Activated naive CD8-positive, alpha-beta T cell treated with anti-CD3 and anti-CD28 coated beads, Interleukin-2, amount 10 ng/mL, durations not matched to agents 7 days and 5 days (primary cell): Measurements from ENCODE around the gene LRSAM1. TPM values are rescaled to one million over a fixed set of nuclear protein-coding genes. Genes with fewer than 3 reads are reported as not detected.
"Not testable (repeated sequence)": the region's sequence is repeated elsewhere in the genome, so short reads cannot be mapped to it uniquely, and the experiment has no call there.

Source experiments
- ATAC-seq: fragments of 150-1000 bp; cut with Tn5 transposase; one replicate; pipeline ENCODE4 v1.10.0; 2021; ENCODE audit warnings: low read depth, moderate library complexity
- POLR2A ChIA-PET: fragments of 350-600 bp; sonication (Branson Sonifier 250); formaldehyde crosslinking; loops from one replicate; lab custom pipeline; 2021; ENCODE audit warnings: antibody characterized with exemption; lab: Charles Lee
- DNase-seq: peaks from one replicate; pipeline ENCODE4 v3.0.0; 2021
- H3K27ac Mint-ChIP-seq: one replicate; pipeline ENCODE4 v1.8.0; 2022; ENCODE audit warnings: mild to moderate bottlenecking, mixed read lengths
- H3K27me3 Mint-ChIP-seq: one replicate; pipeline ENCODE4 v1.8.0; 2022; ENCODE audit warnings: mild to moderate bottlenecking, moderate library complexity, mixed read lengths
- H3K36me3 Mint-ChIP-seq: one replicate; pipeline ENCODE4 v1.8.0; 2021; ENCODE audit warnings: mild to moderate bottlenecking, mixed read lengths
- H3K4me1 Mint-ChIP-seq: one replicate; pipeline ENCODE4 v1.8.0; 2021; ENCODE audit warnings: mixed read lengths
- H3K4me3 Mint-ChIP-seq: one replicate; pipeline ENCODE4 v1.8.0; 2022; ENCODE audit warnings: mild to moderate bottlenecking, moderate library complexity, mixed read lengths
- H3K9me3 Mint-ChIP-seq: one replicate; pipeline ENCODE4 v1.8.0; 2021; ENCODE audit warnings: mixed read lengths
- total RNA-seq, 2 experiments: library from RNA; stranded (reverse); gene quantifications; one replicate each; pipeline ENCODE4 v1.2.3, GENCODE V29; 2021

The LRSAM1 gene
- total RNA-seq, 2 experiments from 2014 or later, result 22.4 to 25.5 TPM

DNA sequence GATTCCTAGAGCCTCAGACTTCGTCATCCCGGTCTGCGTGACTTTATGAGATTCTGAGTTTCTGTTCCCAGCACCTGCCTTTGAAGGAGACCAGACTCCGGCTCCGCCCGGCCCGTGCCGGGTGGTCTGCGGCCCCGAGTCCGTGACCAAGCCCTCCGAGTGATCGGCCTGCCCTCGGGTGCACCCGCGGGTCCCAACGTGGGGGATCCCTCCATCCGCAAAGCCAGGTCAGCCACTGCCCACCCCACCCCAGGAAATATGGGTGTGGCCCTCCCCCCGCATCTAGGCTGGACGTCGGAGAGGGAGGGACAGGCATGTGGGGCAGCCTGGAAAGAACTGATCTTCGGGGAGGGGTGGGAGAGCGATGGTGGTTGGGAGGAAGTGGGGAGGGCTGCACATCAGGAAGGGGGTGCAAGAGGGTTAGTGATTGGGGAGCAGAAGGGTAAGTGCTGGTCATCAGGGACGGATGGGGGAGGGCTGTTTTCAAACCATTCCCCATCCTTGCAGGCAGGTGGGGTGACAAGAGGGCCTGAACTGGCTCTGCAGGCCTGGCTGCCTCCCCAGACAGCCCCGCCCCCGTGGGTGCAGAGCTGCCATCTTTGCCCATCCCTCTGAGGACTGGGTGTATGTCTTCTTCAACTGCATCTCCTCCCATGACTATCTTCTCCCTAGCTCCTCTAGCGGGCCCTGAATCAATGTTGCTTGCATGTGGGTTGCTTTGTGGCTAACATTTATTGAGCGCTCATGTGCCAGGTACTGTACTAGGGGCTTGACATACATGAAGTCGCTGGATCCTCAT, 747 bp downstream of the LRSAM1 start:
- Mint-ChIP-seq H3K4me3 (peak overlapping the region; percentile 89), H3K4me1 (peaks cover 34% of the 10 kb centered on the region), H3K27ac (peak overlapping the region; percentile 96), H3K36me3 (peaks cover 41% of the 10 kb centered on the region), H3K9me3 (peaks cover 4% of the 10 kb centered on the region), H3K27me3 (no peaks in the 10 kb centered on the region)
- POLR2A ChIA-PET, result interaction anchor here (0.6 to 4.2 kb wide), 20 partner anchors 9 to 333 kb away, joined by 3 to 53 read pairs (median 6); partner anchors contain the start of genes CDK9, PTRH1, SLC2A8 and TOR2A
- DNase-seq (peak; percentile 67), ATAC-seq (peak; percentile 24)

DNA sequence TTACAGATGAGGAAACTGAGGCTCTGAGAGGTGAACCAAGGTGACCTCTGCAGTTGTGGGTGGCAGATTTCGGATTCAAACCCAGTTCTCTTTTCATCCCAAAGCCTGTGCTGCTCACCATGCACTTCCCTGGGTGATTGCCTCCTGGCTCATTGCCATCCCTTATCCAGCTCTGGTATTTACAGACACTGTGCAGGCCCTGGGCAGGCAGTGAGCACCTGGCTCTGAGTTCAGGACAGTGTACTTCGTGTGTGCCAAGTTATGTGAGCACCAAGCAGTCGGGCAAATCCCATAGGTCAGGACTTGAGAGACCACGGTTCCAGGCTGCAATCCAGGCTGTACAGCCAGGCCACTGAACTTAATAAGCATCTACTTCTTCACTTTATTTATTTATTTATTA, 1.4 kb downstream of the LRSAM1 start:
- POLR2A ChIA-PET, result interaction anchor here (0.6 to 4.2 kb wide), 4 partner anchors 17 to 227 kb away, joined by 4 to 32 read pairs (median 14); partner anchors contain the start of genes SLC2A8 and ZNF79
- DNase-seq (no peak), ATAC-seq (no peak)
- peaks cover 39% of the 10 kb centered on the region for H3K36me3 Mint-ChIP-seq
- H3K9me3 Mint-ChIP-seq, result peaks cover 3% of the 10 kb centered on the region
- no peaks in the 10 kb centered on the region for H3K27me3 Mint-ChIP-seq
- peak overlapping the region; percentile 89 for H3K4me3 Mint-ChIP-seq
- no peak overlapping the region for H3K27ac Mint-ChIP-seq
- H3K4me1 Mint-ChIP-seq, result peaks cover 31% of the 10 kb centered on the region

DNA sequence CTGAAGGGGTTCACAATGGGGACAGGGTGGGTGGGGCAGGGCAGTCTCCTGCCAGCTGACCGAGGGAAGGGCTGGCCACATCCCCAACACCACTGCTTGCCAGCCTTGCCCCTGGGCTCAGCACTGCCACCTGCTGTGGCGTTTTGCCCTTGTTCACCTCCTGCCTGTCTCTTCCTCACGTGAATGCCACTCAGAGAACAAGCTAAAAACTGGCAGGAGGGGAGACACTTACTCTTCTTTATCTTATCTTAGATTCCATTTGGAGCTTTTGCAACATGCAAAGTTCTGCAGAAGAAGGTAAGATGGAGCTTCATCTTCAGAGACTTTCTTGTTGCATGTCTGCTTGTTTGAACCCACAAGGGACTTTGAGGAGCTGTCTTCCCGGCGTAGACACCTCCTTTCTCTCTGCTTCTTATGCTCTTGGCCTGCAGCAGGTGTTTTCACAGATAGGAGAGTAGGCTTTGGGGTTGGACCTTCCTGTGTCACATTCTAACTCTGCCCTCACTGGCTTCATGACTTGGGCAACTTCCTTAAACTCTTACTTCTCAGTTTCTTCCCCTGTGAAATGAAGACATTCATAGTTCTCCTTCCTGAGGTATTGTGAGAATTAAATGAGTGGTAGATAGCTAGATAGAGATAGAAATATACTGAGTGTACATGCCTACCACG, 4.1 kb downstream of the LRSAM1 start:
- no peak for ATAC-seq
- Mint-ChIP-seq H3K9me3 (no peaks in the 10 kb centered on the region), H3K4me3 (no peak overlapping the region), H3K4me1 (peaks cover 7% of the 10 kb centered on the region), H3K27me3 (no peaks in the 10 kb centered on the region), H3K27ac (no peak overlapping the region), H3K36me3 (peaks cover 14% of the 10 kb centered on the region)
- POLR2A ChIA-PET, result interaction anchor here (0.6 to 1.1 kb wide), 2 partner anchors 32 to 134 kb away, joined by 3 read pairs; no protein-coding TSS in a partner anchor
- no peak for DNase-seq

DNA sequence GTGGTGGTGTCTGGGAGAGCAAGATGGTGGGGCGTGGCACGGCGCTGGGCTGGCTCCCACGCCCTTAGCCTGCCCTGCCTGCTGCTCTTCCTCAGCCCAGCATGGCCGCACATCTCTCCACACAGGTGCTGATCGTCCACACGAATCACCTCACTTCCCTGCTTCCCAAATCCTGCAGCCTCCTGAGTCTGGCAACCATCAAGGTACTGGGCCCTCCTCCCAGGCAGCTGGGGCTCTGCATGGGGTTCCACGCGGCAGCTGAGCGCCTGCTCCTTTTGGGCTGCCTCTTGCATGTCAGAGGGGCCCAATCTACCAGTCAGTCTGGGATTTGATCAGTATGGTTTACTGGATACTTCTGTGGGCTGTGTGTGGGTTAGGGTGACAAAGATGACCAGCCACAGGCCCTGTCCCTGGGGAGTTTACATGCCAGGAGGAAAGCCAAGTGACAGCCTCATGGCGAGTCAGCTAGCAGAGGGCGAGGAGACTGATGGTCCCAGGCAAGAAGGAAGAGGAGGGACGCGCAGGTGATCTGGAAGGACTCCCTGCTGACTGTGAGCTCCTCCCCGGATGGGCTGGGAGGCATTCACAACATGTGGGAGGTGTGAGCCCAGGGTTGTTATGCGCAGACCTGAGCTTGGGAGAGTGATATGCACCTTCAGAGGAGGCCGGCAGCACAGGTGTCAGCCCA, 6.0 kb downstream of the LRSAM1 start:
- Mint-ChIP-seq H3K27me3 (no peaks in the 10 kb centered on the region), H3K27ac (no peak overlapping the region), H3K36me3 (peaks cover 9% of the 10 kb centered on the region), H3K9me3 (no peaks in the 10 kb centered on the region), H3K4me3 (no peak overlapping the region), H3K4me1 (peaks cover 5% of the 10 kb centered on the region)
- POLR2A ChIA-PET, result no interaction called here
- ATAC-seq, result no peak
- DNase-seq, result no peak

DNA sequence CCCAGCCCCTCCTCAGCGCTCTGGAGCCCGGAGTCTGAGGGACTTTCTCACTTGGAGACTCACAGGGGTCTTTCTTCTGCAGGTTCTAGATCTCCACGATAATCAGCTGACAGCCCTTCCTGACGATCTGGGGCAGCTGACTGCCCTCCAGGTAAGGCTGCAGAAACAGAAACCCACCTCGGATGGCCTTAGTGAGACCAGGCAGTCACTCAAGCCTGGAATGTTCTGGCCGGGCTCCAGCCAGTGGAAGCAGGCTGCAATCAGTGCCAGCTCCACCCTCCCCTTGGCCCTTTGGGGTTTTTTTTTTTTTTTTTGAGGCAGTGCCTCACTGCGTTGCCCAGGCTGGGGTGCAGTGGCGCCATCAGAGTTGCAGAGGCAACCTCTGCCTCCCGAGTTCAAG, 7.6 kb downstream of the LRSAM1 start:
- no peak for ATAC-seq
- peaks cover 6% of the 10 kb centered on the region for H3K4me1 Mint-ChIP-seq

DNA sequence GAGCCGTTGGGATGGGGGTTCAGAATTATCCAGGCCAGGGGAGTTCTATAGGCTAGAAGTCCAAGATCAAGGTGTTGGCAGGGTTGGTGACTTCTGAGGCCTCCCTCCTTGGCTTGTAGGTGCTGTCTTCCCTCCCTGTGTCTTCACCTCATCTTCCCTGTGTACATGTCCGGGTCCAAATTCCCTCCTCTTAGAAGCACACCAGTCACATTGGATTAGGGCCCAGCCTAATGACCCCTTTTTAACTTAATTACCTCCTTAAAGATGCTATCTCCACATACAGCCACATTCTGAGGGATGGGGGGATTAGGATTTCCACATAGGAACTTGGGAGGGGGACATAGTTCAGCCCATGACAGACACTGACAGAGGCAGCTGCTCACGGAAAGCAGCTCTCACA, 12.1 kb downstream of the LRSAM1 start:
- H3K27ac Mint-ChIP-seq, result no peak overlapping the region
- peaks cover 1% of the 10 kb centered on the region for H3K4me1 Mint-ChIP-seq
- H3K4me3 Mint-ChIP-seq, result no peak overlapping the region
- H3K36me3 Mint-ChIP-seq, result peaks cover 18% of the 10 kb centered on the region
- ATAC-seq (no peak), DNase-seq (no peak)
- H3K27me3 Mint-ChIP-seq, result no peaks in the 10 kb centered on the region
- POLR2A ChIA-PET, result no interaction called here
- no peaks in the 10 kb centered on the region for H3K9me3 Mint-ChIP-seq

More for the DNA sequence above, 7.6 kb downstream of the LRSAM1 start:
- H3K36me3 Mint-ChIP-seq, result peaks cover 16% of the 10 kb centered on the region
- no peak overlapping the region for H3K27ac Mint-ChIP-seq
- POLR2A ChIA-PET, result interaction anchor here (0.6 to 0.7 kb wide), 2 partner anchors 52 to 518 kb away, joined by 3 to 4 read pairs; no protein-coding TSS in a partner anchor
- DNase-seq, result no peak
- no peaks in the 10 kb centered on the region for H3K27me3 Mint-ChIP-seq
- H3K4me3 Mint-ChIP-seq, result no peak overlapping the region
- H3K9me3 Mint-ChIP-seq, result no peaks in the 10 kb centered on the region

DNA sequence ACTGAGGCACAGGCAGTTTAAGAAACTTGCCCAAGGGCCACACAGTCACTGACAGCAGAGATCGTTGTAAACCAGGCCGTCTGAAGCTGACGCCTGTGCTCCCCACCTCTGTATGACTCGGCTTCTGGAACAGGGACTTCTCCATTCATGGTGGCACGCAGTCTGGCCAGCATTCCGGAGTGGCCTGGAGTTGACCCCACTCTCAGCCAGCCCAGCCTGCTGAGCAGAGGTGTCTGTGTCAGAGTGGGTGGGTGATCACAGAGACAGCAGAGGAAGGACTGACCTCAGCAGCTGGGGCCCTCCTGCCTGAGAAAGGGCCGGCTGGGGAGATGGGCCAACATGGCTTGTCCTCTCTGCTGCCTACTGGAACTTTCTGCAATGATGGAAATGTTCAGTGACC, 12.6 kb downstream of the LRSAM1 start:
- Mint-ChIP-seq H3K27ac (no peak overlapping the region), H3K27me3 (no peaks in the 10 kb centered on the region), H3K36me3 (peaks cover 18% of the 10 kb centered on the region), H3K4me3 (no peak overlapping the region), H3K4me1 (peaks cover 1% of the 10 kb centered on the region), H3K9me3 (no peaks in the 10 kb centered on the region)
- DNase-seq, result no peak
- ATAC-seq, result no peak
- POLR2A ChIA-PET, result interaction anchor here (1.2 kb wide), 1 partner anchor 13 kb away, joined by 3 read pairs; the partner anchor contains the start of genes LRSAM1 and RPL12

DNA sequence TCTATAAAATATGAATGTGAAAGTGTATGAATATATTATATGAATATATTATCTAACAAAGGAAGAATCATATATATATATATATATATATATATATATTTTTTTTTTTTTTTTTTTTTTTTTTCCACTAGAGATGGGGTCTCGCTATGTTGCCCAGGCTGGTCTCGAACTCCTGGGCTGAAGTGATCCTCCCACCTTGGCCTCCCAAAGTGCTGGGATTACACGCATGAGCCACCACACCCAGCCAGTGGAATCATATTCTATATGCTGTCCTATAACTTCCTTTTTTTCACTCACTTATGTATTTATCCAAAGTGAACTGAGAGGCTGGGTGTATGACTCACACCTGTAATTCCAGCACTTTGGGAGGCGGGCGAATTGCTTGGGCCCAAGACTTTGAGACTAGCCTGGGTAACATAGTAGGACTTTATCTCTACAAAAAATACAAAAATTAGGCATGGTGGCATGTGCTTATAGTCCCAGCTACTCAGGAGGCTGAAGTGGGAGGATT, 15.2 kb downstream of the LRSAM1 start:
- H3K9me3 Mint-ChIP-seq, H3K4me1 Mint-ChIP-seq, H3K4me3 Mint-ChIP-seq, POLR2A ChIA-PET, ATAC-seq, H3K27me3 Mint-ChIP-seq, H3K27ac Mint-ChIP-seq, DNase-seq: not testable (repeated sequence)
- peaks cover 20% of the 10 kb centered on the region for H3K36me3 Mint-ChIP-seq

DNA sequence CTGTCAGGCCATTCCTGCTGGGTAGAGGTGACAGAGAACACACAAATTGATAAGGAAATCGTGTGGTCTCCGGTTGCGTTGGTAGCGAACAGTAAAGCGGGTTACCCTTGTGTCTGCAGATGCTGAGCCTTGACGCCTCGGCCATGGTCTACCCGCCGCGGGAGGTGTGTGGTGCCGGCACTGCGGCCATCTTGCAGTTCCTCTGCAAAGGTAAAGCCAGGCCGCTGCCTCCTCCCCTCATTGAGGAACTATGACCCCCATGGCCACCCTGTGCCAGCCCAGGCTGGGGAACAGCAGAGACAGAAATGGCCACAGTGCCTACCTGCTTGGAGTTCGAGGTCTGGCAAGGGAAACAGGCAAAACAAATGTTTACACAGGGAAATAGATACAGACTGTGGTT, 16.3 kb downstream of the LRSAM1 start:
- Mint-ChIP-seq H3K9me3 (no peaks in the 10 kb centered on the region), H3K27ac (no peak overlapping the region), H3K27me3 (no peaks in the 10 kb centered on the region), H3K4me1 (no peaks in the 10 kb centered on the region), H3K4me3 (no peak overlapping the region), H3K36me3 (peaks cover 17% of the 10 kb centered on the region)
- no peak for ATAC-seq
- no peak for DNase-seq
- POLR2A ChIA-PET, result no interaction called here

DNA sequence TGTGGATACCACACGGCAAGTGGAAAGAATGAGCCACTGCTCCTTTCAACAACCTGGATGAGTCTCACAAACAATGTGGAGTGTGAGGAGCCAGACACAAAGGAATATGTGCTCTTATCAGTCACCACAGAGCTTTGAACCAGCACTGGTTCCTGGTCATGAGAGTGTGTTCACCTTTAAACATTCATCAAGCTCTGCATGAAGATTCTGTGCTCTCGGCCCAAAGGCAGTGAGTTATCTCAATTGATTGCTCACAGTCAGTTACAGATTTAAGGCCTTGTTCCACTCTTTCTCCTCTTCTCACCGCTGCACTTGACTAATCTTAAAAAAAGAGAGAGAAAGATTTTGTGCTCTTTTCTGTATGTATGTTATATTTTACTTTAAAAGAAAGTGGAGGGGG, 19.4 kb downstream of the LRSAM1 start:
- DNase-seq (no peak), ATAC-seq (no peak)
- POLR2A ChIA-PET, result no interaction called here
- H3K9me3 Mint-ChIP-seq, result no peaks in the 10 kb centered on the region
- peaks cover 1% of the 10 kb centered on the region for H3K4me1 Mint-ChIP-seq
- no peaks in the 10 kb centered on the region for H3K27me3 Mint-ChIP-seq
- H3K4me3 Mint-ChIP-seq, result no peak overlapping the region
- no peak overlapping the region for H3K27ac Mint-ChIP-seq
- peaks cover 13% of the 10 kb centered on the region for H3K36me3 Mint-ChIP-seq

DNA sequence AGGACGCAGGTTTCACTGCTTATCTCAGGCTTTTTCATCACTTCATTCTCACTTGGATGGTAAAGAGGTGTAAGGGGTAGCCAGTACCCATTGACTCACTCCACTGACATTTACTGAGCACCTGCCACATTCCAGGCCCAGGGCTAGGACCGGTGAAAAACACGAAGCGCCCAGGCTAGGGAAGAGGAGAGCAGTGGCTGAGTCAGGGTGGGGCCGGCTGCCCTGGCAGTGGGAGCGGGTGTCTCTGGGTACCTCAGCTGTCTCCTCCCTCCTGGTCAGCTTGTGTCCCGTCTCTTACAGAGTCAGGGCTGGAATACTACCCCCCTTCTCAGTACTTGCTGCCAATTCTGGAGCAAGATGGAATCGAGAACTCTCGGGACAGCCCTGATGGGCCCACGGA, 22.2 kb downstream of the LRSAM1 start:
- no peak for DNase-seq
- POLR2A ChIA-PET, result interaction anchor here (0.7 kb wide), 1 partner anchor 17 kb away, joined by 3 read pairs; no protein-coding TSS in a partner anchor
- no peak overlapping the region for H3K4me3 Mint-ChIP-seq
- no peaks in the 10 kb centered on the region for H3K27me3 Mint-ChIP-seq
- peaks cover 8% of the 10 kb centered on the region for H3K36me3 Mint-ChIP-seq
- no peaks in the 10 kb centered on the region for H3K9me3 Mint-ChIP-seq
- no peak for ATAC-seq
- no peak overlapping the region for H3K27ac Mint-ChIP-seq
- H3K4me1 Mint-ChIP-seq, result peaks cover 1% of the 10 kb centered on the region

DNA sequence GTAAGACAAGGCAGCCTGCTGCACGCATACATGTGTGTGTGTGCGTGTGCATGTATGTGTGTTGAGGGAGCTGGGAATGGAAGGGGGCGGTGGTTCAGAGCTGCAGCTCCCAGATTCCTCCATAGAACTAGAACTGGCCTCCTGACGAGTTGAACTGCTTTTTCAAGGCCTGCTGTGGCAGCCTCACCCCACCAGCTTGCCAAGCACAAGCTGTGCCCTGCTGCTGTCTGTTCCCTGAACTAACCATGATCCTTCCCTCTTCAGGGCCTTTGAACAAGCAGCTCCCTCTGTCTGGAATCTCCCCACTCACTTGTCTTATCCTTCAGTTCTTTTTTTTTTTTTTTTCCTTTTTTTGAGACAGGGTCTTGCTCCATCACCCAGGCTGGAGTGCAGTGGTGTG, 22.6 kb downstream of the LRSAM1 start:
- POLR2A ChIA-PET, result interaction anchor here (0.7 kb wide), 2 partner anchors 17 to 619 kb away, joined by 3 to 5 read pairs; no protein-coding TSS in a partner anchor
- DNase-seq (no peak), ATAC-seq (no peak)
- Mint-ChIP-seq H3K4me1 (peaks cover 1% of the 10 kb centered on the region), H3K27ac (peak overlapping the region; percentile 28), H3K9me3 (no peaks in the 10 kb centered on the region), H3K36me3 (peaks cover 8% of the 10 kb centered on the region), H3K27me3 (no peaks in the 10 kb centered on the region), H3K4me3 (no peak overlapping the region)

DNA sequence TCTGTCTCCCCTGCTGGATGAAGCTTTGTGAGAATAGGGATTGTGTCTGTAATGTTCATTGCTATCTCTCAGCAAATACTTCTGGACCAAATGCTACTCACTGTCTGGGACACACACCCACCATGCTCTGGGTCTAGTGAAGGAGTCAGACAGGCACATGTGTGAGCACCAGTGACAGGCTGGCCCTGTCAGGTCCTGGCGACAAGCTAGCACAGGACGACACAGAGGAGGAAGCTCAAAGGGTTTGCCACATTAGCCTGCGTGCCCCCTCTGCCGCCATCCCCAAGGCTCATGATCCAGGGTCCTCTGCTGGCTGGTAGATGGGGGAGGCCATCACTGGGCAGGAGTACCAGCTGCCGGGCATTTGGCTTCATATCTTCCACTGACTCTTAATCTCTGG, 23.3 kb downstream of the LRSAM1 start:
- POLR2A ChIA-PET, result interaction anchor here (0.7 kb wide), 1 partner anchor 619 kb away, joined by 5 read pairs; no protein-coding TSS in a partner anchor
- Mint-ChIP-seq H3K4me1 (peaks cover 1% of the 10 kb centered on the region), H3K4me3 (no peak overlapping the region), H3K36me3 (peaks cover 8% of the 10 kb centered on the region), H3K27ac (no peak overlapping the region), H3K9me3 (no peaks in the 10 kb centered on the region), H3K27me3 (no peaks in the 10 kb centered on the region)
- no peak for ATAC-seq
- DNase-seq, result no peak
